NCI-H748 (cell line): Measurements from ENCODE around the gene FBXO40.
"Not testable (repeated sequence)": the region's sequence is repeated elsewhere in the genome, so short reads cannot be mapped to it uniquely, and the experiment has no call there.

ENCODE experiments used
- DNase-seq: peaks from one replicate; lab custom pipeline; 2025; ENCODE audit not compliant: unreplicated experiment; lab: John Stamatoyannopoulos, UW

The FBXO40 gene, protein sequence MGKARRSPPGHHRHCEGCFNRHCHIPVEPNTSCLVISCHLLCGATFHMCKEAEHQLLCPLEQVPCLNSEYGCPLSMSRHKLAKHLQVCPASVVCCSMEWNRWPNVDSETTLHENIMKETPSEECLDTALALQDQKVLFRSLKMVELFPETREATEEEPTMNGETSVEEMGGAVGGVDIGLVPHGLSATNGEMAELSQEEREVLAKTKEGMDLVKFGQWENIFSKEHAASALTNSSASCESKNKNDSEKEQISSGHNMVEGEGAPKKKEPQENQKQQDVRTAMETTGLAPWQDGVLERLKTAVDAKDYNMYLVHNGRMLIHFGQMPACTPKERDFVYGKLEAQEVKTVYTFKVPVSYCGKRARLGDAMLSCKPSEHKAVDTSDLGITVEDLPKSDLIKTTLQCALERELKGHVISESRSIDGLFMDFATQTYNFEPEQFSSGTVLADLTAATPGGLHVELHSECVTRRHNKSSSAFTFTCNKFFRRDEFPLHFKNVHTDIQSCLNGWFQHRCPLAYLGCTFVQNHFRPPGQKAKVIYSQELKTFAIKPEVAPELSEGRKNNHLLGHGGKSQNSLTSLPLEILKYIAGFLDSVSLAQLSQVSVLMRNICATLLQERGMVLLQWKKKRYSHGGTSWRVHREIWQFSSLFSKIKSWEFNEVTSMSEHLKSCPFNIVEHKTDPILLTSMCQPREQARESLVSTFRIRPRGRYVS

DNA sequence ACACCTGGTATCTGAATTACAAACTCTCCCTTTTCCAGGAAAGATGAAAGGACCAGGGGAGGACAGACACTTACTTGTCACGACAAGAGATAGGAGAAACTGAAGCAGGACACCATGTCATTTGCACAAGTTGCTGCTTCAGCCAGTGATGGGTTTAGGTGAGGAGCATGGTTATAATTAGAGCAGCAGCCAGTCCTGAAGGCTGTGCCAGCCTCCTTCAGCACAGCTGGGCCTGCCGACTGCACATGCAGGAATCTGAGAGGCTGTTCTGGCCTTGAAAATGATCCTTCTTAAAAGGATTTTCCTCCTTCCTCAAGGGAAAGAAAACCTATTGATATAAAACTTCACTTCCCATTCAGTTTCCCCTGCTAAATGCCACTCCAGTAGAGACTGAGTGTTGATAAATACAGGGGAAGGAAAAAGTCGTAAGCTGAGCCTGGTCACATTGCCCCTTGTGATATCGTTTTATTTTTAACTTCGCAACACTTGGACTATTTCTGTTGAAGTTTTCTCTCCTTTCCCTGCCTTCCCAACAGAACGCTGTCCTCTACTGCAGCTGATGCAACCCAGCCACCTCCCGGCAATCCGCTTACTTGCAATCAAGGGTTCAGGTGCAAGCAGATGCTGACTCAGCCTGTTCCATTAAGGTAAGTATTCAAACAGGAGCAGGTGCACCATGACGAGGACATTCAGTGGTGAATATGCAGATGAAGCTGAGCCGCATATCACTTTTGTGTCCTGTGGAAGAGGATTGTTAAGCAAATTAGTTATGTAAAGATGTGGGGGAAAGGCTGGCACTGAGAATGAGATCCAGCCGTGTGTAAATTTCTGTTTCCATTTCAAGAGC, at the start of gene FBXO40:
Gene FBXO40, plus strand, starts transcription at position 524 of the 847 bp plus-strand sequence. CDS start 27,197 bp downstream, outside the sequence.
- peak; percentile 69 for DNase-seq

DNA sequence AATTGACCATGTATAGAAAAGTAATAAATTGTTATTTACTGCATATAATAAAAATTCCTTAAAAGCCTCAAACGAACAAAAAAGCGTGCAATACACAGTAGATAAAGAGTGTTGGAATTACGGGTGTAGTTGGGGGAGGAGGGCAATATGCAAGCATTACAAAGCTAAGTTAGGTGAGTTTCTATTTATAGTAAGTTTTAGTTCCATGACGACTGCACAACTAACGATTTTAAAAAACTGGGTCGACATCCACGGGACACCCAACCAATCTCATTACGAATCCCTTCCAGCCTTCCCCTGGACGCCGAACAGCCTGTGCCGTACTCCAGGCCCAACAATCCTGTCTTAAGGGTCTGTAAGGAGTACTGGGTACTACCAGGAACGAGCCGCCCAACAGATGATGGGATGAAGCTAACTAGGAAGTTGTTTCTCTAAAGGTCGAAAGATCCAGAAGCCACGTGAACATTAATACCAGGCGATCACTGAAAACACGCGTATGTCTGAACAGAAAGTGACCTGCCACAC, 48.1 kb upstream of the FBXO40 start:
- no peak for DNase-seq

DNA sequence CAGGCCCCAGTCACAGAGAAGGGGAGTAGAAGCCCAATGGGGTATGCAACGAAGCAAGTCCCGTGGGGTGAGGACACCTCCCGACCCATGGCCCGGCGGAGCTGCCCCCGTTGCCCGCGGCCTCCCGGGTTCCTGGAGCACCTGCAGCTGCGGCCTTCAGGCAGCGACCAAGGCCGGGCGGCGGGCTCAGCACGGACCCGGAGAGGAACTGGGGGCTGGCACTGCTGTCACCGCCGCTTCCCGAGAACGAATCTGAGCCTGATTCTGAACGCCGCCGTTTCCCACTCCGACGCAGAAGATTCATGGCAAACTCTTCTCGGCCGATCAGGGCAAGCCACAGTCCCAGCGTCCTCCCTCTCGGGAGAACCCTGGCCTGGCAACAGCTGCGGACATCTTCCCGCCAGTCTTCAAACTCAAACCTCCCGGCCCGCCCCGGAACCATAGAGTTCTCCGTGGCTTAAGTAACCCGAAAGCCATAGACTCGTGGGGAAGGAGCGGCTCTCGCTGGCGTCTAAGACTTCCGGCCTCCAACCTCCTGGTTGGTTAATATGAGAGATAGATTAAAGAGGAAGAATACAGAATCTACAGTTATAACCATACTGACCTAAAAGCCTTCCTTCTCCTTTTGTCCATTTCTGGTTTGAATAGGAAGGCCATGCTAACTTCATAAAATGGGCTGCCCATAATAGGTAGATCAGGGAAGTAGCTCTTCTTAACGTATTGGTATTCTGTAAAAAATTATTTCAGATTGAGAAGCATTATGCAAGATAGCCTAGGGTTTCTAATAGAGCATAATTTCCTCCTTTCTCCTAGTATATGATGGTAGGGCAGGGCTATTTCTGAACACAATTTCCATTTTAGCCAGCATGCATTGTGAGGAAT, 47.4 kb upstream of the FBXO40 start, which contains the start of gene POLQ:
Gene POLQ, minus strand, starts transcription at position 415 of the 882 bp plus-strand sequence. Its CDS starts 111 bp downstream, at position 304.
- peak; percentile 92 for DNase-seq

DNA sequence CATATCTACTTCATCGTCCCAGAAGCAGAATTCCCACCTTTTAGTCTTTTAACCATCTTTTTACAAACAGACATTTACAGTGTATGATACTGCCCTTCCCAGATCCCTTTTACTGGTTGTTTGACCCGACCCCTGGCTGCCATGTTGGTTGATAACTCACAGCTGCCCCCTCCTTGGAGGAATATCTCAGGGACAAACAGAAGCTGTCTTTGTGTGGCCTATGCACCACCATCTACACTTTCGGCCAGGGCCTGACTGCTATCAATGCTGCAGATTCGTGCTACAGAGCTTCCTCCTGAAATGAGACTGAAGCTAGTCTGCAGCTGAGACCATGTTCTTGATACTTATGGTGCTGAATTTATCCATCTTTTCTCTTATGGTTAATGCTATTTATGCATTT, 40.8 kb upstream of the FBXO40 start:
- DNase-seq: no peak

DNA sequence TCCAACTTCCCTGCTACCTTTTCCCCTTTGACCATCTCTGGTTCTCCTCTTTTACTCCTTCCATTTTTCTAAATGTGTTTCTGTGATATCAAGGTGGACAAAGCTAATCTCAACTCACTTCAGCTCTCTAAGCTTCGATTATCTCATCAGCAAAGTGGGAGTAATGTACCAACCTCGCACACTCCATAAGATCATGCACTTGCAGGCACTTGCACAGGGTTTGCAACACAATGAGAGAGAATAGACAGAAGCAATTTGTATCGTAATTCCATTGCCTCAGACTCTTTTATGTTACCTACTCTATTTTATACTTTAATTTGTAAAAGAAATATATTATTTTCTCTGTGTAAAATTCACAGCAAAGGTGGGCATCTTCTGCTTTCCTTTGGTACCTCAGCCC, 40.4 kb upstream of the FBXO40 start:
- no peak for DNase-seq

DNA sequence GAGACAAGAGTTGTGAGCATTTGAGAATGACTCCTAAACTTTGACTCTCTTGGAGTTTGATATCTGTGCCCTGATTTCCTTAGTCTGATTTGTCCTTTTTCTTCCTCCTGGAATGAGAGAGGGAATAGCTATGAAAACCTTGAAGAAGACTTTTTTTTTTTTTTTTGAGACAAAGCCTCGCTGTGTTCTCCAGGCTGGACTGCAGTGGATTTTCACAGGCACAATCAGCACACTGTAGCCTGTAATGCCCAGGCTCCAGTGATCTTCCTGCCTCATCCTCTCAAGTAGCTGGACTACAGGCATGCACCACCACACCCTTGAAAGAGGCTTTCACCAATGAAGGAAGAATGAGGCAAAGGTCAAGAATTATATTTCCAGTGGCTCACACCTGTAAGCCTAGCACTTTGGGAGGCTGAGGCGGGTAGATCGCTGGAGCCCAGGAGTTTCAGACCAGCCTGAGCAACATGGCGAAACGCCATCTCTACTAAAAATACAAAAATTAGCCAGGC, 35.7 kb upstream of the FBXO40 start:
- DNase-seq: no peak

DNA sequence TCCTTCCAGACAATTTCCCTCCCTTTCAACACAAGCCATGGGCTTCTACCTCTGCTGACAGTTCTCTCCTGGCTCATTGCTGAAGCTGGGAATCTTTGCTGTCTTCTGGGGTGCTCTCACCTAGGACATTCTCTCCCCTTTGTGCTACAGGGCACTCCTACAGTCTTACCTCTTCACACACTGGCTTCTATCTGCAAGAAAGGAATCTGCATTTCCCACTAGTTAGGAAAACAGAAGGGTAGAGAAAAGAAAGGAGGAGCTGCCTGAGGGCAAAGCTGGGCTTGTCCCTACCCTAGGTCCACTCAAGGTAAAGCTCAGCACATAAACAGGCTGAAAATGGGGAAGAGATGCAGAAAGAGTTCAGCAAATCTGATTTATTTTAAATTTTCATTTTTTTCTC, 31.0 kb upstream of the FBXO40 start:
- no peak for DNase-seq

DNA sequence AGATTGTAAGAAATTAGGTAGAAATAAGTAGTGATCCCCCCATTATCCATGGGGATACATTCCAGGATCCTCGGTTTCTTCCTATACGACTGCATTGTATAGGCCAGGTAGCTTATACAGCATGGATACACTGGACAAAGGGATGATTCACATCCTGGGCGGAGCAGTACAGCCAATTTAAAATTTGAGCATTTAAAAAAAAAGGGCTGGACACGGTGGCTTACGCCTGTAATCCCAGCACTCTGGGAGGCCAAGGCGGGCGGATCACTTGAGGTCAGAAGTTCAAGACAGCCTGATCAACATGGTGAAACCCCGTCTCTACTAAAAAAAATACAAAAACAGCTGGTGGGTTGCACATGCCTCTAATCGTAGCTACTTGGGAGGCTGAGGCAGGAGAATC, 26.4 kb upstream of the FBXO40 start:
- no peak for DNase-seq

DNA sequence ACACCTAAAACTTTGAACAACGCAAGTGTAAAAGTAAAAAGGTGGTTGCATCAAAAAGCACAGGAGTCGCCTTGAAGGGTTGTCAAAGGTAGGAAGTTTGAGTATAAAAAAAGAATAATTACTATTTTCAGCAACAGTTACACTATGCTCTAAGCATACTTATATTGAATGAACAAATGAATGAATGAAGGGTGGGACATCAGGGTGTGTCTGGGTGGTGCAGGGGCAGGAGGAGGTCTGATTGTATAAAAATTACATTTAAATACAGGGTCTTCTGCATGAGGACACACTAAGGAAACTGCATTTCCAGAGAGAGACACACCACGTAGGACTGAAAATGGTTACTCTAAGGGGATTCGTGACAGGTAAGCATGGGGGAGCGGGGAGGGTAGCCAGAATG, 25.5 kb upstream of the FBXO40 start, which contains the start of gene ARGFX:
Gene ARGFX, plus strand, starts transcription at position 301 of the 400 bp plus-strand sequence. CDS start 2,765 bp downstream, outside the sequence.
- no peak for DNase-seq

DNA sequence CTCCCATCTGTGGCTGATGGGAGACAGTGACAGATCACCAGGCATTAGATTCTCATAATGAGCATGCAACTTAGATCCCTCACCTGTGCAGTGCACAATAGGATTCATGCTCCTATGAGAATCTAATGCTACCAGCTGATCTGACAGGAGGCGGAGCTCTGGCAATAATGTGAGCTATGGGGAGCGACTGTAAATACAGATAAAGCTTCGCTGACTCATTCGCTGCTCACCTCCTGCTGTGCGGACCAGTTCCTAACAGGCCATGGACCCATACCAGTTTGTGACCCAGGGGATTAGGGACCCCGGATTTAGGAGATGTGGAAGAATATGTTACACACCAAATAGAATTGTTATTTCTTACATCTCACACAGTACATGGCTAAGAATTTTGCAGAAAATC, 18.7 kb upstream of the FBXO40 start:
- DNase-seq: peak; percentile 65

DNA sequence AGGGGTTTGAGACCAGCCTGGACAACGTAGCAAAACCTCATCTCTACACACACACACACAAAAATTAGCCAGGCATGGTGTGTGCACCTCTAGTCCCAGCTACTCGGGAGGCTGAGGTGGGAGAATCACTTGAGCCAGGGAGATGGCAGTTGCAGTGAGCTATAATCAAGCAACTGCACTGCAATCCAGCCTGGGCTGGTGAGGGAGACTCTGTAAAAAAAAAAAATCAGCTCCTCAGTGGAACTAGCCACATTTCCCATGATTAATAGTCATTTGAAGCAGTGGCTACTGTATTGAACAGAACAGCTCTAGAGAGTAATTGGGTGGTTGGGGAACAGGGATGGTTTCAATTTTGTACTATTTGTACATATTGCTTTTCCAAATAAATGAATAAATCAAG, 11.5 kb upstream of the FBXO40 start:
- no peak for DNase-seq

DNA sequence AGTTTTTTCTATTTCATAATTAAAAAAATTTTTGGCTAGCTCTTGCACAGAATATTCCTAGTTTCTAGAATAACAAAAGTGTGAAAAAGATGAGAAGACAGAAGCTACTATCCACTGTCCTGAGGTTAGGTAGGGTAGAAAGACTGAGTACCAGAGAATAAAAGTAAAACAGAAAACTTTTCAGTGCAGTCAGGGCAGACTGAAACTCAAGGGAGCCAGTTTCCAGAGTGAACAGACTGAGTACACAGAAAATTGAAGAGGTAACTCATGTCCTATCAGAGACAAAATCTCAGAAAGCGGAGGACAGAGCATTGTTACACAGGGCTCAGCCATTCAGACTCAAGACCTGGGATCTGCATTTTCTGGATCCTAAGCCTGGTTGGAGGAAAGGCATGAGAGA, 8.8 kb upstream of the FBXO40 start:
- no peak for DNase-seq

DNA sequence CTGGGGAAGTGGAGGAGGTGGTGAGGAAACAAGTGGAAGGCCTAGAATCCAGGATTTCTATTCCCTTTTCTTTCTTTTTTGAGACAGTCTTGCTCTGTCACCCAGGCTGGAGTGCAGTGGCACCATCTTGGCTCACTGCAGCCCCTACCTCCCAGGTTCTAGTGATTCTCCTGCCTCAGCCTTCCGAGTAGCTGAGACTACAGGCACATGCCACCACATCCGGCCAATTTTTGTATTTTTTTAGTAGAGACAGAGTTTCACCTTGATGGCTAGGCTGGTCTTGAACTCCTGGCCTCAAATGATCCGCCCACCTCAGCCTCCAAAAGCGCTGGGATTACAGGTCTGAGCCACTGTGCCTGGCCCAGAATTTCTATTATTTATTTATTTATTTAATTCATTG, 627 bp downstream of the FBXO40 start:
- DNase-seq: not testable (repeated sequence)

DNA sequence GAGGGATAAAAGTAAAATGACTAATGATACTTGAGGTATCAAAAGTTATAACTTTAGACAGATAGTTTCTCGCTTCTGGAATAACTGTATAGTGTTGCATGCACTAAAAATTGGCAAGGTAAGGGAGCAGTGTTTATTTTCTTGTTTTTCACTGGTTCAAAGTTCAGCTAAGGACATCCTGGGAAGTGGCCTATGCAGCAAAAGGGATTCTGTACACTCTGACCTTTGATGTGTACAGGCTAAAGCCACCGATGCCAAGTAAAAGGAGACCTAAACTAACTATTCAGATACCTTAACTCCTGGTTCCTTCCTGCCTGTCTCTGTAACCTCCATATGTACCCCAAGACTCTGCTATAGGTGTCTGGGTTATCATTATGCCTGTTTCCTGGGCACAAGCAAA, 1.7 kb downstream of the FBXO40 start:
- DNase-seq: no peak

DNA sequence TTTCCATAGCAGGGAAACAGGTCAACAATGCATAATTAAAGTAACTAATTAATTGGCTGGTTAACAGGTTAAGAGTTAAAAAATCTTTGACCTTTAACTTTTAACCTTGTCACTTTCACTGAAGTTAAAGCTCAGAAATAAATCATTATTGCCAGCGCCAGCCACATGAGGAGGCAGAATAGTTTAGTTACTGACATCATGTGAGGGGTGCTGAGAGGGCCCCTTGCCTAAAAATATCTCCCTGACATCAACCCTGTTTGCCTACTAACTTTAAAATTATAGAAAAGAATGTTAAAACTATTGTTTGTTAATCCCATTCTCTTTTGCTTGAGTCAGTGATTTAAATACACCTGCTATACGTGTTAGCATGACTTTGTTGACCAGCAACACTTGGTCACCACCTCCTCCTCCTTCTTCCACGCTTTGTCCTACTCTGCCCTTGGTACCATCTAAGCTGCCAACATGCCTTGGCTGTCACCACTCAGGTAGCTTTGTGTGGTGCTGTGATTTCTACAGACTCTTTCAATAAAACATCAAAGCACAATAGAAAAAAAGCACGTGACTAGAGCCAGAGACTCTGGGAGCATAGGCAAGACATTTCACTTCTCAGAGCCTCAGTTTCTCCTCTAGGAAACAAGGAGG, 2.7 kb downstream of the FBXO40 start:
- DNase-seq: no peak

DNA sequence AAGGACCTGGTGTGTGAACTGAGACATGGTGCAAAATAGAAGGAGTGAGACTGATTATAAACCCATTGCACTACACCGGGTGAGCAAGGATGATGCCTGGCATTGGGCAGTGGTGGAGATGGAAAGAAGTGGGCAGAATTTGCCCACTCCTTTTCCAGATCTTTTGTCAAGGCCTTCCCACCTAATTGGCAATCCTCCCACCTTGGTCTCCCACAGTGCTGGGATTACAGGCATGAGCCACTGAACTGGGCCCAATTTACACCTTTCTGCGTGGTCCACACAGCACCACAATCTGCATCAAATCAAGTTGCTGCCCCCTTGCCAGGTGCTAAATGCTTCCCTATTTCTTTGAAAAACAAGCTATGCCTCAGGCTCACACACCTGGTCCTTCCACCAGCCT, 5.4 kb downstream of the FBXO40 start:
- DNase-seq: no peak

DNA sequence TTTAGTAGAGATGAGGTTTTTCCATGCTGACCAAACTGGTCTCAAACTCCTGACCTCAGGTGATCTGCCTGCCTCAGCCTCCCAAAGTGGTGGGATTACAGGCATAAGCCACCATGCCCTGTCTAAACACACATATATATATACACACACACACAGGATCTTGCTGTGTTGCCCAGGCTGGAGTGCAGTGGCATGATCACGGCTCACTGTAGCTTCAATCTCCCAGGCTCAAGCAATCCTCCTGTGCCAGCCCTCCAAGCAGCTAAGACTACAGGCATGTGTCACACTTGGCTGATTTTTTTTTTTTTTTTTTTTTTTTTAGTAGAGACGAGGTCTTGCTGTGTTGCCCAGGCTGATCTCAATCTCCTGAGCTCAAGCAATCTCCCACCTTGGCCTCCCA, 6.7 kb downstream of the FBXO40 start:
- DNase-seq: not testable (repeated sequence)

DNA sequence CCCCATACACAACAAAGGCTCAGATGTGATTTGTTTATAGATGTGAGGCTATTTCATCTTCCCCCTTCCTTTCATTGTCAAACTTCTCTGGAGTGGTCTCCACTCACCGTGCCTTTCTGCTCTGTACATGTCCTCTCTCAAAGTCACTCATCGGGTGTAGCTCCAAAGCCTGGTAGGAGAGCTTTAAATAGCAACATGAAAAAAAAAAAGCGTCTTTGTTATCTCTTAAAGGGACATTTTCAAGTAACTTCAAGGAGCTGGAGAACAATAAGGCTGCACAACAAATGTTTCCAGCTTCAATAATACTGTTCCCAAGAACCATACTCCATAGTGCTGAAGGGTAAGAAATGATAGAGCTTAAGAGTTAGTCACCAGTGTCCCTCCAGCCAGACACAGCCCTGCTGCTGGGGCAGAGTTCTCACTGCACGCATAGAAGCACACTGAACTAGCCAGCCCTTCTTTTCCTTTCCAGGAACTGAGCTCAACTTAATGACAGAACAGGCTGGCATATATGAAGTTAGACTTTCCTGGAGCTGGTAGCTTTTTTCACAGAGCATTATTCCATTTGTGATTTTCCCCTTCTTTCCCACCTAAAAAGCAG, 8.1 kb downstream of the FBXO40 start:
- no peak for DNase-seq

DNA sequence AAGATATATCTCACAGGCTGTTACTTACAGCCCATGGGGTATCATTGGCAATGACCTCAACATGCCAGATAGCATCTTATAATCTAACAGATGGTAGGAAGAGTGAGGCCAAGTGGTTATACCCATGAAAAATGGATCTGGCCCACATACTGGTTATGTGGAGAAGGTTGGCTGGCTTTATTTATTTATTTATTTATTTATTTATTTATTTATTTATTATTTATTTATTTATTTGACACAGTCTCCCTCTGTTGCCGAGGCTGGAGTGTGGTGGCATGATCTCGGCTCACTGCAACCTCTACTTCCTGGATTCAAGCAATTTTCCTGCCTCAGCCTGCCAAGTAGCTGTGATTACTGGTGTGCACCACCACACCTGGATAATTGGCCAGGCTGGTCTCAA, 11.6 kb downstream of the FBXO40 start:
- no peak for DNase-seq
